ENCODE data around the gene OSCP1. TPM values are rescaled to one million over a fixed set of nuclear protein-coding genes. Genes with fewer than 3 reads are reported as not detected.

The OSCP1 gene
- total and polyA plus RNA-seq, 2 donors (not counting 1 experiment from before 2014, with no cell fraction given), result 6.5 to 10.7 TPM

- Histone ChIP-seq H2AFZ (ENCODE audit: low read length) (no peak overlapping the region), H3K9me3 (ENCODE audit: control insufficient read depth, insufficient read depth, low read depth, low read length) (no peaks in the 10 kb centered on the region), H4K20me1 (ENCODE audit: control insufficient read depth, extremely low read depth, insufficient read depth, low read length) (no peaks in the 10 kb centered on the region), H3K4me1 (ENCODE audit: control insufficient read depth, extremely low read depth, insufficient read depth, low read length) (peaks cover 2% of the 10 kb centered on the region), H3K36me3 (ENCODE audit: control insufficient read depth, insufficient read depth, low read length) (peaks cover 6% of the 10 kb centered on the region), H3K4me3 (replicated peaks in 1 of 4; ENCODE audit: control extremely low read depth in 1 of 4, insufficient read depth in 1 of 4, low read depth in 3 of 4, low read length in 4 of 4) (no peak overlapping the region), H3K79me2 (ENCODE audit: control insufficient read depth, insufficient read depth, low read length) (peaks cover 73% of the 10 kb centered on the region), H3K9ac (ENCODE audit: insufficient read depth, low read length) (no peak overlapping the region), H3K27me3 (ENCODE audit: control insufficient read depth, insufficient read depth, low read length) (no peaks in the 10 kb centered on the region), H3K4me2 (ENCODE audit: extremely low read depth, insufficient read depth, low read length) (no peak overlapping the region), H3K27ac (ENCODE audit: insufficient read depth, low read length) (no peak overlapping the region)
- no peak for DNase-seq (ENCODE audit: low read depth in 2 of 2)
- TF ChIP-seq CTCF (conservative IDR thresholded peaks at IDR 0.05 in 1 of 2, IDR thresholded peaks at IDR 0.05 in 1 of 2; ENCODE audit: low read depth in 1 of 2, low read length in 2 of 2), result no peak
- TF ChIP-seq EZH2 (IDR thresholded peaks at IDR 0.05; ENCODE audit: low read length, missing control alignments), result no peak
Observed at GRCh38 chr1:36380782-36381181, 69.5 kb downstream of the OSCP1 start.

GRCh38 chr1:36380143-36380619 lies 70.1 kb downstream of the OSCP1 start:
- Histone ChIP-seq H3K79me2 (ENCODE audit: control insufficient read depth, insufficient read depth, low read length) (peaks cover 72% of the 10 kb centered on the region), H4K20me1 (ENCODE audit: control insufficient read depth, extremely low read depth, insufficient read depth, low read length) (no peaks in the 10 kb centered on the region), H3K27me3 (ENCODE audit: control insufficient read depth, insufficient read depth, low read length) (no peaks in the 10 kb centered on the region), H3K9me3 (ENCODE audit: control insufficient read depth, insufficient read depth, low read depth, low read length) (no peaks in the 10 kb centered on the region), H2AFZ (ENCODE audit: low read length) (no peak overlapping the region), H3K27ac (ENCODE audit: insufficient read depth, low read length) (no peak overlapping the region), H3K9ac (ENCODE audit: insufficient read depth, low read length) (no peak overlapping the region), H3K4me1 (ENCODE audit: control insufficient read depth, extremely low read depth, insufficient read depth, low read length) (peaks cover 2% of the 10 kb centered on the region), H3K4me2 (ENCODE audit: extremely low read depth, insufficient read depth, low read length) (no peak overlapping the region), H3K4me3 (replicated peaks in 1 of 4; ENCODE audit: control extremely low read depth in 1 of 4, insufficient read depth in 1 of 4, low read depth in 3 of 4, low read length in 4 of 4) (no peak overlapping the region), H3K36me3 (ENCODE audit: control insufficient read depth, insufficient read depth, low read length) (peaks cover 6% of the 10 kb centered on the region)
- TF ChIP-seq EZH2 (IDR thresholded peaks at IDR 0.05; ENCODE audit: low read length, missing control alignments) (no peak), CTCF (conservative IDR thresholded peaks at IDR 0.05 in 1 of 2, IDR thresholded peaks at IDR 0.05 in 1 of 2; ENCODE audit: low read depth in 1 of 2, low read length in 2 of 2) (no peak)
- DNase-seq (ENCODE audit: low read depth in 2 of 2), result no peak

- H3K79me2 ChIP-seq (ENCODE audit: control insufficient read depth, insufficient read depth, low read length), result peaks cover 52% of the 10 kb centered on the region
Observed at GRCh38 chr1:36377791-36378492, 72.3 kb downstream of the OSCP1 start.

More at GRCh38 chr1:36377791-36378492, 72.3 kb downstream of the OSCP1 start:
- Histone ChIP-seq H3K4me2 (ENCODE audit: extremely low read depth, insufficient read depth, low read length) (no peak overlapping the region), H2AFZ (ENCODE audit: low read length) (no peak overlapping the region), H3K9ac (ENCODE audit: insufficient read depth, low read length) (no peak overlapping the region), H3K27ac (ENCODE audit: insufficient read depth, low read length) (no peak overlapping the region), H3K36me3 (ENCODE audit: control insufficient read depth, insufficient read depth, low read length) (peaks cover 6% of the 10 kb centered on the region), H3K4me1 (ENCODE audit: control insufficient read depth, extremely low read depth, insufficient read depth, low read length) (peaks cover 19% of the 10 kb centered on the region), H4K20me1 (ENCODE audit: control insufficient read depth, extremely low read depth, insufficient read depth, low read length) (no peaks in the 10 kb centered on the region), H3K9me3 (ENCODE audit: control insufficient read depth, insufficient read depth, low read depth, low read length) (no peaks in the 10 kb centered on the region), H3K27me3 (ENCODE audit: control insufficient read depth, insufficient read depth, low read length) (no peaks in the 10 kb centered on the region), H3K4me3 (replicated peaks in 1 of 4; ENCODE audit: control extremely low read depth in 1 of 4, insufficient read depth in 1 of 4, low read depth in 3 of 4, low read length in 4 of 4) (no peak overlapping the region)
- TF ChIP-seq EZH2 (IDR thresholded peaks at IDR 0.05; ENCODE audit: low read length, missing control alignments) (no peak), CTCF (conservative IDR thresholded peaks at IDR 0.05 in 1 of 2, IDR thresholded peaks at IDR 0.05 in 1 of 2; ENCODE audit: low read depth in 1 of 2, low read length in 2 of 2) (no peak)
- DNase-seq (ENCODE audit: low read depth in 2 of 2), result no peak

All from fibroblast of lung (primary cell).